ENCODE measurements around the gene SNAI3. TPM values are rescaled to one million over a fixed set of nuclear protein-coding genes. Genes with fewer than 3 reads are reported as not detected.

SNAI3 gene
- total and polyA plus RNA-seq, 9 of the 15 experiments (the other 6 are each of a cell fraction or from before 2014, with no cell fraction given), result 0.04 to 4.1 (median 0.80) TPM; not detected in 1

DNA sequence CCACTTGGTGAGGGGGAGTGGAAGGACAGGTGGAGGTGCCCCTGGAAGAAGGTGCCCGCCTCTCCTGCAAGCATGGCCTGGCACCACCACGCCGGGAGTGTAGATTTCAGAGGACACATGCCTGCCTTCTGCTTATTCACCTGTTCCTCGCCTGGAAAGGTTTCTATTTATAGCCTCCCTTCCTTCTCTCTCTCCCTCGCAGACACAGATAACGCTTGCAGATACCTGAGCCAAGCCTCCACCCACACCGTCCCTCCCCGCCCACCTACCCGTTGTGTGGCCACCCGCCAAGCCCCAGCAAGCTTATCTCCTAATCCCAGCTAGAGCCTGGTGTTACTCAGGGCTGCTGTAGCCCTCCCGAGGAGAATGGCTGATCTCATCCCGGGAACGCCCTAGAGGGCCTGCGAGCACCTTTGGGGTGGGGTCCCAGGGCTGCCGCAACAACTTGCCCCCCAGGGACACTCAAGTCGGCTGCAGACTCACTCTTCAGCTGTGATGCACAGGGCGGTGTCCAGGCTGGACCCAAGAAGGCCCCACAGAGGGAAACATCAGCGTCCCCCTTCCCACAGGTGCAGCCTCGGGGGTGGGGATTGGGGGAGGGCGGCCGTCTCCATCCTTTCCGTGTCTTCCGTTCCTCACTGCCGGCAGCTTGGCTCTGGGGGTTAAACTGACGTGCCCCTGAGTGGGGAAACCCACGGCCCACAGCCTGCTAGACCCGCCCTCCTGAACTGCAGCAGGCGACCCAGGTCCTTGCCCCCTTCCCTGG, 1.9 kb upstream of the SNAI3 start (continued):
- TF ChIP-seq, protein P1, sequence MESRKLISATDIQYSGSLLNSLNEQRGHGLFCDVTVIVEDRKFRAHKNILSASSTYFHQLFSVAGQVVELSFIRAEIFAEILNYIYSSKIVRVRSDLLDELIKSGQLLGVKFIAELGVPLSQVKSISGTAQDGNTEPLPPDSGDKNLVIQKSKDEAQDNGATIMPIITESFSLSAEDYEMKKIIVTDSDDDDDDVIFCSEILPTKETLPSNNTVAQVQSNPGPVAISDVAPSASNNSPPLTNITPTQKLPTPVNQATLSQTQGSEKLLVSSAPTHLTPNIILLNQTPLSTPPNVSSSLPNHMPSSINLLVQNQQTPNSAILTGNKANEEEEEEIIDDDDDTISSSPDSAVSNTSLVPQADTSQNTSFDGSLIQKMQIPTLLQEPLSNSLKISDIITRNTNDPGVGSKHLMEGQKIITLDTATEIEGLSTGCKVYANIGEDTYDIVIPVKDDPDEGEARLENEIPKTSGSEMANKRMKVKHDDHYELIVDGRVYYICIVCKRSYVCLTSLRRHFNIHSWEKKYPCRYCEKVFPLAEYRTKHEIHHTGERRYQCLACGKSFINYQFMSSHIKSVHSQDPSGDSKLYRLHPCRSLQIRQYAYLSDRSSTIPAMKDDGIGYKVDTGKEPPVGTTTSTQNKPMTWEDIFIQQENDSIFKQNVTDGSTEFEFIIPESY (CRISPR knock-in tag; IDR thresholded peaks at IDR 0.05), result no peak
- TF ChIP-seq ZNF24 (IDR thresholded peaks at IDR 0.05) (no peak), ERF (CRISPR knock-in tag; IDR thresholded peaks at IDR 0.05) (no peak), ZNF184 (CRISPR knock-in tag; IDR thresholded peaks at IDR 0.05) (no peak), TFAM (CRISPR knock-in tag; conservative IDR thresholded peaks at IDR 0.05) (no peak), EGR1 (conservative IDR thresholded peaks at IDR 0.05) (peak; percentile 100), ZNF224 (CRISPR knock-in tag; IDR thresholded peaks at IDR 0.05) (no peak), STAT5A (IDR thresholded peaks at IDR 0.05; ENCODE audit: borderline replicate concordance, low read length) (peak; percentile 85), SMAD4 (CRISPR knock-in tag; conservative IDR thresholded peaks at IDR 0.05) (peak; percentile 94), ILF3 (IDR thresholded peaks at IDR 0.05; ENCODE audit: borderline replicate concordance) (no peak), NCOA1 (IDR thresholded peaks at IDR 0.05; ENCODE audit: low read depth) (peak; percentile 85; the same call in 1 of the 2 replicates)
- TF ChIP-seq, protein P2, sequence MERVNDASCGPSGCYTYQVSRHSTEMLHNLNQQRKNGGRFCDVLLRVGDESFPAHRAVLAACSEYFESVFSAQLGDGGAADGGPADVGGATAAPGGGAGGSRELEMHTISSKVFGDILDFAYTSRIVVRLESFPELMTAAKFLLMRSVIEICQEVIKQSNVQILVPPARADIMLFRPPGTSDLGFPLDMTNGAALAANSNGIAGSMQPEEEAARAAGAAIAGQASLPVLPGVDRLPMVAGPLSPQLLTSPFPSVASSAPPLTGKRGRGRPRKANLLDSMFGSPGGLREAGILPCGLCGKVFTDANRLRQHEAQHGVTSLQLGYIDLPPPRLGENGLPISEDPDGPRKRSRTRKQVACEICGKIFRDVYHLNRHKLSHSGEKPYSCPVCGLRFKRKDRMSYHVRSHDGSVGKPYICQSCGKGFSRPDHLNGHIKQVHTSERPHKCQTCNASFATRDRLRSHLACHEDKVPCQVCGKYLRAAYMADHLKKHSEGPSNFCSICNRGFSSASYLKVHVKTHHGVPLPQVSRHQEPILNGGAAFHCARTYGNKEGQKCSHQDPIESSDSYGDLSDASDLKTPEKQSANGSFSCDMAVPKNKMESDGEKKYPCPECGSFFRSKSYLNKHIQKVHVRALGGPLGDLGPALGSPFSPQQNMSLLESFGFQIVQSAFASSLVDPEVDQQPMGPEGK (CRISPR knock-in tag; IDR thresholded peaks at IDR 0.05; ENCODE audit: borderline replicate concordance), result no peak
- TF ChIP-seq, protein P3, sequence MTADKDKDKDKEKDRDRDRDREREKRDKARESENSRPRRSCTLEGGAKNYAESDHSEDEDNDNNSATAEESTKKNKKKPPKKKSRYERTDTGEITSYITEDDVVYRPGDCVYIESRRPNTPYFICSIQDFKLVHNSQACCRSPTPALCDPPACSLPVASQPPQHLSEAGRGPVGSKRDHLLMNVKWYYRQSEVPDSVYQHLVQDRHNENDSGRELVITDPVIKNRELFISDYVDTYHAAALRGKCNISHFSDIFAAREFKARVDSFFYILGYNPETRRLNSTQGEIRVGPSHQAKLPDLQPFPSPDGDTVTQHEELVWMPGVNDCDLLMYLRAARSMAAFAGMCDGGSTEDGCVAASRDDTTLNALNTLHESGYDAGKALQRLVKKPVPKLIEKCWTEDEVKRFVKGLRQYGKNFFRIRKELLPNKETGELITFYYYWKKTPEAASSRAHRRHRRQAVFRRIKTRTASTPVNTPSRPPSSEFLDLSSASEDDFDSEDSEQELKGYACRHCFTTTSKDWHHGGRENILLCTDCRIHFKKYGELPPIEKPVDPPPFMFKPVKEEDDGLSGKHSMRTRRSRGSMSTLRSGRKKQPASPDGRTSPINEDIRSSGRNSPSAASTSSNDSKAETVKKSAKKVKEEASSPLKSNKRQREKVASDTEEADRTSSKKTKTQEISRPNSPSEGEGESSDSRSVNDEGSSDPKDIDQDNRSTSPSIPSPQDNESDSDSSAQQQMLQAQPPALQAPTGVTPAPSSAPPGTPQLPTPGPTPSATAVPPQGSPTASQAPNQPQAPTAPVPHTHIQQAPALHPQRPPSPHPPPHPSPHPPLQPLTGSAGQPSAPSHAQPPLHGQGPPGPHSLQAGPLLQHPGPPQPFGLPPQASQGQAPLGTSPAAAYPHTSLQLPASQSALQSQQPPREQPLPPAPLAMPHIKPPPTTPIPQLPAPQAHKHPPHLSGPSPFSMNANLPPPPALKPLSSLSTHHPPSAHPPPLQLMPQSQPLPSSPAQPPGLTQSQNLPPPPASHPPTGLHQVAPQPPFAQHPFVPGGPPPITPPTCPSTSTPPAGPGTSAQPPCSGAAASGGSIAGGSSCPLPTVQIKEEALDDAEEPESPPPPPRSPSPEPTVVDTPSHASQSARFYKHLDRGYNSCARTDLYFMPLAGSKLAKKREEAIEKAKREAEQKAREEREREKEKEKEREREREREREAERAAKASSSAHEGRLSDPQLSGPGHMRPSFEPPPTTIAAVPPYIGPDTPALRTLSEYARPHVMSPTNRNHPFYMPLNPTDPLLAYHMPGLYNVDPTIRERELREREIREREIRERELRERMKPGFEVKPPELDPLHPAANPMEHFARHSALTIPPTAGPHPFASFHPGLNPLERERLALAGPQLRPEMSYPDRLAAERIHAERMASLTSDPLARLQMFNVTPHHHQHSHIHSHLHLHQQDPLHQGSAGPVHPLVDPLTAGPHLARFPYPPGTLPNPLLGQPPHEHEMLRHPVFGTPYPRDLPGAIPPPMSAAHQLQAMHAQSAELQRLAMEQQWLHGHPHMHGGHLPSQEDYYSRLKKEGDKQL (CRISPR knock-in tag; IDR thresholded peaks at IDR 0.05; ENCODE audit: borderline replicate concordance), result no peak
- TF ChIP-seq, protein P4, sequence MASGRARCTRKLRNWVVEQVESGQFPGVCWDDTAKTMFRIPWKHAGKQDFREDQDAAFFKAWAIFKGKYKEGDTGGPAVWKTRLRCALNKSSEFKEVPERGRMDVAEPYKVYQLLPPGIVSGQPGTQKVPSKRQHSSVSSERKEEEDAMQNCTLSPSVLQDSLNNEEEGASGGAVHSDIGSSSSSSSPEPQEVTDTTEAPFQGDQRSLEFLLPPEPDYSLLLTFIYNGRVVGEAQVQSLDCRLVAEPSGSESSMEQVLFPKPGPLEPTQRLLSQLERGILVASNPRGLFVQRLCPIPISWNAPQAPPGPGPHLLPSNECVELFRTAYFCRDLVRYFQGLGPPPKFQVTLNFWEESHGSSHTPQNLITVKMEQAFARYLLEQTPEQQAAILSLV (tag; IDR thresholded peaks at IDR 0.05), result no peak
- TF ChIP-seq, protein P5, sequence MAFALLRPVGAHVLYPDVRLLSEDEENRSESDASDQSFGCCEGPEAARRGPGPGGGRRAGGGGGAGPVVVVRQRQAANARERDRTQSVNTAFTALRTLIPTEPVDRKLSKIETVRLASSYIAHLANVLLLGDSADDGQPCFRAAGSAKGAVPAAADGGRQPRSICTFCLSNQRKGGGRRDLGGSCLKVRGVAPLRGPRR (CRISPR knock-in tag; IDR thresholded peaks at IDR 0.05), result no peak

Data from K562 (cell line).